Fibroblast of lung (primary cell): ENCODE measurements around the gene PITRM1.

Source experiments
- CTCF ChIP-seq, 2 donors: IDR thresholded peaks in 1 of 2; conservative IDR thresholded peaks in 1 of 2; 1 replicate in 1 of 2; 2 replicates in 1 of 2; pipeline ENCODE4 v1.5.1; 2011 to 2012; ENCODE audit warnings: low read length in 2 of 2, control low read depth in 1 of 2, inconsistent platforms in 1 of 2, low read depth in 1 of 2, mild to moderate bottlenecking in 1 of 2
- EZH2 ChIP-seq: IDR thresholded peaks from 2 replicates; pipeline ENCODE4 v1.5.1; 2012; ENCODE audit warnings: low read length, control low read depth, mild to moderate bottlenecking; ENCODE audit errors: missing control alignments

GRCh38 chr10:3199488-3199887 lies 26.9 kb upstream of the PITRM1 start:
- TF ChIP-seq CTCF (conservative IDR thresholded peaks at IDR 0.05 in 1 of 2, IDR thresholded peaks at IDR 0.05 in 1 of 2; ENCODE audit: low read depth in 1 of 2, low read length in 2 of 2) (no peak), EZH2 (no peak)
